Mesendoderm (in vitro differentiated cells): ENCODE measurements around the gene DNTT.

Experiments
- DNase-seq: peaks from one replicate; pipeline ENCODE4 v3.0.0; 2013
- H2AK5ac ChIP-seq: 2 replicates; pipeline ENCODE4 v1.6.1; 2013; ENCODE audit warnings: low read length, inconsistent platforms
- H2BK120ac ChIP-seq: 2 replicates; pipeline ENCODE4 v1.6.1; 2013; ENCODE audit warnings: low read depth, mild to moderate bottlenecking, low read length, moderate library complexity, mixed read lengths
- H2BK15ac ChIP-seq: replicated peaks from 2 replicates; pipeline ENCODE4 v1.6.1; 2013; ENCODE audit warnings: low read depth, mild to moderate bottlenecking, moderate library complexity
- H2BK5ac ChIP-seq: 2 replicates; pipeline ENCODE4 v1.6.1; 2013; ENCODE audit warnings: low read length, inconsistent platforms
- H3K18ac ChIP-seq: 2 replicates; pipeline ENCODE4 v1.6.1; 2013; ENCODE audit warnings: mild to moderate bottlenecking, low read length, mixed read lengths
- H3K23ac ChIP-seq: one replicate; pipeline ENCODE4 v1.6.1; 2013; ENCODE audit warnings: low read length
- H3K27ac ChIP-seq: 2 replicates; pipeline ENCODE4 v1.5.1; 2013; ENCODE audit warnings: low read depth, mild to moderate bottlenecking, inconsistent platforms, low read length, moderate library complexity
- H3K27me3 ChIP-seq: 2 replicates; pipeline ENCODE4 v1.6.1; 2013; ENCODE audit warnings: low read length, control low read depth, mild to moderate bottlenecking, inconsistent platforms; ENCODE audit not compliant: insufficient read depth, poor library complexity
- H3K36me3 ChIP-seq: 2 replicates; pipeline ENCODE4 v1.6.1; 2013; ENCODE audit warnings: low read length, inconsistent platforms; ENCODE audit not compliant: control insufficient read depth, insufficient read depth
- H3K4ac ChIP-seq: one replicate; pipeline ENCODE4 v1.6.1; 2013; ENCODE audit warnings: low read depth, mild to moderate bottlenecking, low read length, moderate library complexity
- H3K4me1 ChIP-seq: 2 replicates; pipeline ENCODE4 v1.6.1; 2013; ENCODE audit warnings: low read depth, low read length, inconsistent platforms; ENCODE audit not compliant: control insufficient read depth
- H3K4me2 ChIP-seq: 2 replicates; pipeline ENCODE4 v1.6.1; 2013; ENCODE audit warnings: low read length
- H3K4me3 ChIP-seq: 2 replicates; pipeline ENCODE4 v1.5.1; 2013; ENCODE audit warnings: mild to moderate bottlenecking, low read length
- H3K56ac ChIP-seq: one replicate; pipeline ENCODE4 v1.6.1; 2013; ENCODE audit warnings: low read length
- H3K79me1 ChIP-seq: 2 replicates; pipeline ENCODE4 v1.6.1; 2013; ENCODE audit warnings: low read length, inconsistent platforms
- H3K79me2 ChIP-seq: 2 replicates; pipeline ENCODE4 v1.6.1; 2013; ENCODE audit warnings: mild to moderate bottlenecking, low read length; ENCODE audit not compliant: control insufficient read depth, insufficient read depth
- H3K9ac ChIP-seq: 2 replicates; pipeline ENCODE4 v1.6.1; 2013; ENCODE audit warnings: low read length, inconsistent platforms
- H4K5ac ChIP-seq: one replicate; pipeline ENCODE4 v1.6.1; 2013; ENCODE audit warnings: low read length
- H4K8ac ChIP-seq: one replicate; pipeline ENCODE4 v1.6.1; 2013; ENCODE audit warnings: low read depth, mild to moderate bottlenecking, control low read depth, low read length, moderate library complexity
- WGBS: extraction: QIAGEN DNeasy Blood & Tissue Kit; methylation state at CpG from one replicate; pipeline ENCODE4 v1.1.7; 2013; ENCODE audit warnings: low lambda C conversion rate, missing lambda C conversion rate; ENCODE audit not compliant: insufficient coverage; ENCODE audit errors: extremely low coverage; 5-methylcytosine and 5-hydroxymethylcytosine counted together

DNTT gene

GRCh38 chr10:96297486-96297885, 6.7 kb upstream of the DNTT start:
- Histone ChIP-seq H4K8ac (no peak overlapping the region), H3K4ac (no peak overlapping the region)
- WGBS = no CpG with 5 or more reads among the region's 2 CpGs

GRCh38 chr10:96298362-96298761, 5.9 kb upstream of the DNTT start:
- Histone ChIP-seq H3K4me2 (no peak overlapping the region), H3K56ac (no peak overlapping the region), H3K36me3 (no peaks in the 10 kb centered on the region), H4K8ac (no peak overlapping the region), H3K4me1 (peaks cover 3% of the 10 kb centered on the region), H2BK120ac (no peak overlapping the region), H3K4me3 (no peak overlapping the region), H4K5ac (no peak overlapping the region), H3K27ac (no peak overlapping the region), H3K9ac (no peak overlapping the region), H3K79me2 (no peaks in the 10 kb centered on the region), H3K18ac (no peak overlapping the region), H2BK5ac (no peak overlapping the region), H2AK5ac (no peak overlapping the region), H3K27me3 (no peaks in the 10 kb centered on the region), H2BK15ac (no peak overlapping the region), H3K79me1 (no peaks in the 10 kb centered on the region), H3K23ac (no peak overlapping the region), H3K4ac (no peak overlapping the region)
- no CpG with 5 or more reads among the region's 3 CpGs for WGBS
- DNase-seq = no peak

More at GRCh38 chr10:96297486-96297885, 6.7 kb upstream of the DNTT start:
- Histone ChIP-seq H3K23ac (no peak overlapping the region), H3K4me3 (no peak overlapping the region), H3K79me2 (no peaks in the 10 kb centered on the region), H3K56ac (no peak overlapping the region), H2BK120ac (no peak overlapping the region), H3K79me1 (no peaks in the 10 kb centered on the region), H4K5ac (no peak overlapping the region), H2BK15ac (no peak overlapping the region), H3K36me3 (no peaks in the 10 kb centered on the region), H3K9ac (no peak overlapping the region), H3K27ac (no peak overlapping the region), H2BK5ac (no peak overlapping the region), H3K27me3 (no peaks in the 10 kb centered on the region), H3K18ac (no peak overlapping the region), H3K4me1 (peaks cover 3% of the 10 kb centered on the region), H2AK5ac (no peak overlapping the region), H3K4me2 (no peak overlapping the region)
- DNase-seq = no peak

- no peak overlapping the region for H3K4me2 ChIP-seq
- H3K79me2 ChIP-seq = no peaks in the 10 kb centered on the region
- H4K8ac ChIP-seq = no peak overlapping the region
- no peak overlapping the region for H3K4me3 ChIP-seq
- H3K36me3 ChIP-seq = no peaks in the 10 kb centered on the region
- no peak overlapping the region for H2BK15ac ChIP-seq
- no peak for DNase-seq
- H3K79me1 ChIP-seq = no peaks in the 10 kb centered on the region
- no peak overlapping the region for H3K23ac ChIP-seq
- H3K4me1 ChIP-seq = peaks cover 3% of the 10 kb centered on the region
- no peak overlapping the region for H3K27ac ChIP-seq
- no peak overlapping the region for H4K5ac ChIP-seq
- no peak overlapping the region for H2BK120ac ChIP-seq
- no peak overlapping the region for H3K9ac ChIP-seq
- no peak overlapping the region for H2BK5ac ChIP-seq
- H2AK5ac ChIP-seq = no peak overlapping the region
- H3K4ac ChIP-seq = no peak overlapping the region
- H3K27me3 ChIP-seq = no peaks in the 10 kb centered on the region
- no peak overlapping the region for H3K56ac ChIP-seq
- H3K18ac ChIP-seq = no peak overlapping the region
- no CpG with 5 or more reads among the region's 5 CpGs for WGBS
Measured at GRCh38 chr10:96299383-96299782, 4.9 kb upstream of the DNTT start.

GRCh38 chr10:96301616-96302015, 2.6 kb upstream of the DNTT start:
- Histone ChIP-seq H3K27me3 (no peaks in the 10 kb centered on the region), H3K36me3 (no peaks in the 10 kb centered on the region), H3K27ac (no peak overlapping the region), H2BK120ac (no peak overlapping the region), H2BK5ac (no peak overlapping the region), H3K4me1 (peaks cover 3% of the 10 kb centered on the region), H3K4me3 (no peak overlapping the region), H3K9ac (no peak overlapping the region), H4K8ac (no peak overlapping the region), H2BK15ac (no peak overlapping the region), H3K4ac (no peak overlapping the region), H3K18ac (no peak overlapping the region), H2AK5ac (no peak overlapping the region), H3K23ac (no peak overlapping the region), H4K5ac (no peak overlapping the region), H3K56ac (no peak overlapping the region), H3K4me2 (no peak overlapping the region), H3K79me1 (no peaks in the 10 kb centered on the region), H3K79me2 (no peaks in the 10 kb centered on the region)
- peak; percentile 4 for DNase-seq
- no CpG with 5 or more reads among the region's 1 CpG for WGBS

- no peak overlapping the region for H2AK5ac ChIP-seq
- H2BK120ac ChIP-seq = no peak overlapping the region
- no peak overlapping the region for H3K4me3 ChIP-seq
- H3K23ac ChIP-seq = no peak overlapping the region
- H2BK15ac ChIP-seq = no peak overlapping the region
- H4K8ac ChIP-seq = no peak overlapping the region
- H3K27ac ChIP-seq = no peak overlapping the region
- H3K79me2 ChIP-seq = no peaks in the 10 kb centered on the region
- no peak for DNase-seq
- no peaks in the 10 kb centered on the region for H3K79me1 ChIP-seq
- no peak overlapping the region for H3K4ac ChIP-seq
- no peaks in the 10 kb centered on the region for H3K36me3 ChIP-seq
- H3K27me3 ChIP-seq = no peaks in the 10 kb centered on the region
- no peak overlapping the region for H2BK5ac ChIP-seq
- H4K5ac ChIP-seq = no peak overlapping the region
- H3K18ac ChIP-seq = no peak overlapping the region
- WGBS = no CpG with 5 or more reads among the region's 3 CpGs
- H3K9ac ChIP-seq = no peak overlapping the region
- H3K4me1 ChIP-seq = peaks cover 10% of the 10 kb centered on the region
- H3K4me2 ChIP-seq = no peak overlapping the region
- H3K56ac ChIP-seq = no peak overlapping the region
Measured at GRCh38 chr10:96305019-96305418, 785 bp downstream of the DNTT start.

- WGBS = no CpG with 5 or more reads among the region's 8 CpGs
- no peak overlapping the region for H3K18ac ChIP-seq
Measured at GRCh38 chr10:96306516-96306915, 2.3 kb downstream of the DNTT start.

More at GRCh38 chr10:96306516-96306915, 2.3 kb downstream of the DNTT start:
- Histone ChIP-seq H4K5ac (no peak overlapping the region), H4K8ac (no peak overlapping the region), H3K23ac (no peak overlapping the region), H2AK5ac (no peak overlapping the region), H3K9ac (no peak overlapping the region), H3K27ac (no peak overlapping the region), H2BK120ac (no peak overlapping the region), H2BK15ac (no peak overlapping the region), H3K56ac (no peak overlapping the region), H3K79me2 (no peaks in the 10 kb centered on the region), H2BK5ac (no peak overlapping the region), H3K4me1 (peaks cover 9% of the 10 kb centered on the region), H3K36me3 (no peaks in the 10 kb centered on the region), H3K4me2 (no peak overlapping the region), H3K79me1 (no peaks in the 10 kb centered on the region), H3K4ac (no peak overlapping the region), H3K27me3 (no peaks in the 10 kb centered on the region), H3K4me3 (no peak overlapping the region)
- no peak for DNase-seq
